ENCODE measurements around the gene GRM4. TPM values are rescaled to one million over a fixed set of nuclear protein-coding genes. Genes with fewer than 3 reads are reported as not detected.

GRM4 gene
- total RNA-seq, 1 experiment from 2014 or later, result not detected

DNA sequence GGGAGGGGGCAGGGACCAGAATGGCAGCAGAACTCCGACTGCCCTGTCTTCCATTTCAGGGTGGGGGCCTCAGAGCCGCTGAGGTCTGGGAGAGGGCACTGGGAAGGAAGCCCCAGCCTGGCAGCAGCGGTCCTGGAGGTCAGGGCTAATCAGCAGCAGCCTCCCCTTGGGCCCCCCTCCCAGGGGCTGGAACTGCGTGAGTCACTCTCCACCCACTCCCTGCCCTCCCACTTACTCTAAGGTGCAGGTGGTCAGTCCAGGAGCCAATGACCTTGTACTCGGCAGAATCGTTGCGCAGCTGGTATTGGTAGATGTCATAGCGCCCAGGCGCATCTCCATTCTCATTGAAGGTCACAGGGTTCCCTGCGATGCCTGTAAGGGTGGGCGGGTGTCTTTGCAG is 105.9 kb downstream of the GRM4 start:
- no peak for ATAC-seq
- intact Hi-C loops (cut with micrococcal nuclease), result no loop called here
- Histone ChIP-seq H3K9ac (ENCODE audit: low read length) (no peak overlapping the region), H3K79me2 (ENCODE audit: low read length) (no peaks in the 10 kb centered on the region), H3K36me3 (ENCODE audit: low read depth, low read length) (no peaks in the 10 kb centered on the region), H3K27me3 (ENCODE audit: low read length) (0 out of 2 replicates have a peak, but pooled peaks cover 3% of the 10 kb centered on the region), H3F3A (ENCODE audit: low read length, unreplicated experiment) (no peaks in the 10 kb centered on the region), H3K4me2 (ENCODE audit: low read length) (no peak overlapping the region), H4K20me1 (ENCODE audit: low read length) (no peaks in the 10 kb centered on the region), H3K4me1 (ENCODE audit: insufficient read depth, low read length) (no peaks in the 10 kb centered on the region), H3K9me2 (replicated peaks; ENCODE audit: low read length) (no peaks in the 10 kb centered on the region), H3K27ac (ENCODE audit: low read length) (no peak overlapping the region), H3K9me3 (ENCODE audit: low read length) (no peaks in the 10 kb centered on the region), H3K4me3 (ENCODE audit: low read length) (no peak overlapping the region), H2AFZ (ENCODE audit: low read length) (no peak overlapping the region)
- TF ChIP-seq, protein P1, sequence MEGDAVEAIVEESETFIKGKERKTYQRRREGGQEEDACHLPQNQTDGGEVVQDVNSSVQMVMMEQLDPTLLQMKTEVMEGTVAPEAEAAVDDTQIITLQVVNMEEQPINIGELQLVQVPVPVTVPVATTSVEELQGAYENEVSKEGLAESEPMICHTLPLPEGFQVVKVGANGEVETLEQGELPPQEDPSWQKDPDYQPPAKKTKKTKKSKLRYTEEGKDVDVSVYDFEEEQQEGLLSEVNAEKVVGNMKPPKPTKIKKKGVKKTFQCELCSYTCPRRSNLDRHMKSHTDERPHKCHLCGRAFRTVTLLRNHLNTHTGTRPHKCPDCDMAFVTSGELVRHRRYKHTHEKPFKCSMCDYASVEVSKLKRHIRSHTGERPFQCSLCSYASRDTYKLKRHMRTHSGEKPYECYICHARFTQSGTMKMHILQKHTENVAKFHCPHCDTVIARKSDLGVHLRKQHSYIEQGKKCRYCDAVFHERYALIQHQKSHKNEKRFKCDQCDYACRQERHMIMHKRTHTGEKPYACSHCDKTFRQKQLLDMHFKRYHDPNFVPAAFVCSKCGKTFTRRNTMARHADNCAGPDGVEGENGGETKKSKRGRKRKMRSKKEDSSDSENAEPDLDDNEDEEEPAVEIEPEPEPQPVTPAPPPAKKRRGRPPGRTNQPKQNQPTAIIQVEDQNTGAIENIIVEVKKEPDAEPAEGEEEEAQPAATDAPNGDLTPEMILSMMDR (conservative IDR thresholded peaks at IDR 0.05; ENCODE audit: low read depth, low read length), result no peak
- TF ChIP-seq EZH2phosphoT487 (IDR thresholded peaks at IDR 0.05; ENCODE audit: borderline replicate concordance, low read length), result no peak
- no peak for TF ChIP-seq EZH2 (IDR thresholded peaks at IDR 0.05; ENCODE audit: low read length, unreplicated experiment)
- DNase-seq, result no peak
- CTCF ChIA-PET, result no interaction called here
- no TSS peak for BruUV-seq (replicated peaks)
- POLR2A ChIA-PET (ENCODE audit: unreplicated experiment), result interaction anchor here (0.7 kb wide), 1 partner anchor 1652 kb away, joined by 7 read pairs; no protein-coding TSS in a partner anchor

DNA sequence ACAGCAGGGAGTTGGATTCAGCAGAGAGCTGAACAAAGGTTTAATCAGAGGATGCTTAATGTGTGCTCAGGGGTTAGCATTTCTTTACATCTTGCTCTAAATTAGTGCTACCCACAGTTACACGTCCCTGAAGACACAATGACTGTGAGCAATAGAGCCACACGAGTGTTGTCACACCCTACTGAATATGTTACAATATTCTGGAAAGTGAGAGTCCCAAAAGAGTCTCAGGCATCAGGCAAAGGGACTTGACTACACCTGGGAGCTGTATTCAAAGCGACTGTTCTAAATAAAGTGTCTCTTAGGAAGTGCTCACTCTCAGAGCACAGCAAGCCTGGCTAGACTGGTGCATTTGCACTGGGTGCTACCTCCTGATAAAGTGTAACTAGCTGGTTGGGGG is 108.7 kb downstream of the GRM4 start:
- ChIA-PET POLR2A (ENCODE audit: unreplicated experiment) (no interaction called here), CTCF (no interaction called here)
- no peaks in the 10 kb centered on the region for H3F3A ChIP-seq (ENCODE audit: low read length, unreplicated experiment)
- TF ChIP-seq, protein P1 (conservative IDR thresholded peaks at IDR 0.05; ENCODE audit: low read depth, low read length), result no peak
- TF ChIP-seq EZH2phosphoT487 (IDR thresholded peaks at IDR 0.05; ENCODE audit: borderline replicate concordance, low read length) (no peak), EZH2 (IDR thresholded peaks at IDR 0.05; ENCODE audit: low read length, unreplicated experiment) (no peak)
- no peaks in the 10 kb centered on the region for H3K79me2 ChIP-seq (ENCODE audit: low read length)
- H3K27me3 ChIP-seq (ENCODE audit: low read length), result 0 out of 2 replicates have a peak, but pooled peaks cover 3% of the 10 kb centered on the region
- H3K9me2 ChIP-seq (replicated peaks; ENCODE audit: low read length), result no peaks in the 10 kb centered on the region
- BruUV-seq (replicated peaks), result no TSS peak
- intact Hi-C loops (cut with micrococcal nuclease), result no loop called here
- H3K9ac ChIP-seq (ENCODE audit: low read length), result no peak overlapping the region
- no peak overlapping the region for H3K4me3 ChIP-seq (ENCODE audit: low read length)
- H3K36me3 ChIP-seq (ENCODE audit: low read depth, low read length), result no peaks in the 10 kb centered on the region
- H3K9me3 ChIP-seq (ENCODE audit: low read length), result no peaks in the 10 kb centered on the region
- H3K4me2 ChIP-seq (ENCODE audit: low read length), result no peak overlapping the region
- H2AFZ ChIP-seq (ENCODE audit: low read length), result no peak overlapping the region
- H3K4me1 ChIP-seq (ENCODE audit: insufficient read depth, low read length), result no peaks in the 10 kb centered on the region
- H3K27ac ChIP-seq (ENCODE audit: low read length), result no peak overlapping the region
- ATAC-seq (no peak), DNase-seq (no peak)
- H4K20me1 ChIP-seq (ENCODE audit: low read length), result no peaks in the 10 kb centered on the region

DNA sequence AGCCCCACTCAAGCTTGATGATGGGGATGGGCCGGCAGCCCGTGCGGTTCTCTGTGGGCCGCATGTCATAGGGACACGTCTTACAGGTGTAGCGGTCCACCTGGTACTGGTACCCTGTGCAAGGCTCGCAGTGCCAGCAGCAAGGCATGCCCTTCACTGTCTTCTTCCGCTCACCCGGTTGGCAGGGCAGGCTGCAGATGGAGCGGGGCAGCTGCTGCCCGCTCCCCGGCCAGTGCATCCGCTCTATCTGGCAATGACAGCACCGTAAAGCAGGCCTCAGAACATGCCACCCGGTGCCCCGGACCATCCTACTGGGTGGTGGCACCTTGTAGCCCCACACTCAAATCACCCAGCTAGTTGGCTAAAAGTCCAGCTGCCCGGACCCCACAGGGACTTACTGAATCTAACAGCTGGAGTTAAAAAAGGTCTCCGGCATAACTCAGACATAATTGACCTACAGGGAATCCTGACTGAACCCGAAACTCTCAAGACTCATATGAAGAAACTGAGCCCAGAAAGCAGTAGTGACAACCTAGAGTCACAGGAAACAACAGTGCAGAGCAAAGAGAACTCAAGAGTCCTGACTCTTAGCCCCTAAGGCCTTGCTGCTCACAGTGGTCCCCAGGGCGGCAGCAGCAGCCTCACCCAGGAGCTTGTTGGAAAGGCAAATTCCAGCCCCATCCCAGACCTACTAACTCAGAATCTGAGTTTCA is 109.4 kb downstream of the GRM4 start:
- H3K79me2 ChIP-seq (ENCODE audit: low read length), result no peaks in the 10 kb centered on the region
- H3K4me3 ChIP-seq (ENCODE audit: low read length), result no peak overlapping the region
- H3K4me2 ChIP-seq (ENCODE audit: low read length), result no peak overlapping the region
- H3K36me3 ChIP-seq (ENCODE audit: low read depth, low read length), result no peaks in the 10 kb centered on the region
- H3K27me3 ChIP-seq (ENCODE audit: low read length), result 0 out of 2 replicates have a peak, but pooled peaks cover 3% of the 10 kb centered on the region
- CTCF ChIA-PET, result no interaction called here
- H4K20me1 ChIP-seq (ENCODE audit: low read length), result no peaks in the 10 kb centered on the region
- ATAC-seq (no peak), DNase-seq (no peak)
- POLR2A ChIA-PET (ENCODE audit: unreplicated experiment), result no interaction called here
- H2AFZ ChIP-seq (ENCODE audit: low read length), result no peak overlapping the region
- no peak overlapping the region for H3K9ac ChIP-seq (ENCODE audit: low read length)
- intact Hi-C loops (cut with micrococcal nuclease), result no loop called here
- H3K27ac ChIP-seq (ENCODE audit: low read length), result no peak overlapping the region
- TF ChIP-seq, protein P1 (conservative IDR thresholded peaks at IDR 0.05; ENCODE audit: low read depth, low read length), result no peak
- TF ChIP-seq EZH2phosphoT487 (IDR thresholded peaks at IDR 0.05; ENCODE audit: borderline replicate concordance, low read length) (no peak), EZH2 (IDR thresholded peaks at IDR 0.05; ENCODE audit: low read length, unreplicated experiment) (no peak)
- no peaks in the 10 kb centered on the region for H3K9me2 ChIP-seq (replicated peaks; ENCODE audit: low read length)
- BruUV-seq (replicated peaks), result no TSS peak
- H3K9me3 ChIP-seq (ENCODE audit: low read length), result no peaks in the 10 kb centered on the region
- H3F3A ChIP-seq (ENCODE audit: low read length, unreplicated experiment), result no peaks in the 10 kb centered on the region
- H3K4me1 ChIP-seq (ENCODE audit: insufficient read depth, low read length), result no peaks in the 10 kb centered on the region
